C1 segment of cervical spinal cord (tissue), 14 donors: Measurements from ENCODE around the gene MACROD2.

Experiments
- DNase-seq, 14 donors: peaks; one replicate each; lab custom pipeline; 2025; lab: John Stamatoyannopoulos, UW

The MACROD2 gene

DNA sequence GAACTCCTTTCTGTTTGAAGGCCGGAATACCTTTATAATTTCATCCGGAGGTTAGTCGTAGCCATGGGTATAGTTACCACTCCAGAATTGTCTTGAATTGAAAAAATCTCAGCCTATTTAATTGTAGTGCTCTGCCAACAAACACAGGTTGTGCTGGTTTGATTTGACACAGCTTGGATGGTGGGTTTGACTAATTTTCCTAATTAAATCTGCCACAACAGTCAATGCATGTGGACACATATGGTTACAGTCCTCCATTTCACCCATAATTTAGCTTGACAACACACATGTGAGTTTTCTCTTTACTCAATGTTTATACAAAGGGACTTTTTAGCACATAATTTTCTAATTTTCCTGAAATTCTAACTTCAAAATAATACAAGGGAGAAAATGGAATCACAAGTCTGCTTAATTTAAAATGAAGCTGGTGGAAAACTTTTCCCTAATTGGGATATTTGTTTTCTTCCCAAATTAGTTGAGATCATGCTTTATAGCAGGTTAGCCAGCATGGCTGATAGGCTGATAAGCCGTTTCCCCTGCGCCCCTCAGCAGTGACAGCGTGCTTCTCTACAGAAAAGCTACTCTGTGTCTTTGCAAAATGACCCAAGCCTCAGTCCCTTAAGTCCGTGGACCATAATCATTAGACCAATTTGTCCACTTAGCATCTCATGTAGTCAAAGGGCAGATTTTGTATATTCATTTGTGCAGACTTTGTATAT, 805.5 kb downstream of the MACROD2 start:
- no peak for DNase-seq

DNA sequence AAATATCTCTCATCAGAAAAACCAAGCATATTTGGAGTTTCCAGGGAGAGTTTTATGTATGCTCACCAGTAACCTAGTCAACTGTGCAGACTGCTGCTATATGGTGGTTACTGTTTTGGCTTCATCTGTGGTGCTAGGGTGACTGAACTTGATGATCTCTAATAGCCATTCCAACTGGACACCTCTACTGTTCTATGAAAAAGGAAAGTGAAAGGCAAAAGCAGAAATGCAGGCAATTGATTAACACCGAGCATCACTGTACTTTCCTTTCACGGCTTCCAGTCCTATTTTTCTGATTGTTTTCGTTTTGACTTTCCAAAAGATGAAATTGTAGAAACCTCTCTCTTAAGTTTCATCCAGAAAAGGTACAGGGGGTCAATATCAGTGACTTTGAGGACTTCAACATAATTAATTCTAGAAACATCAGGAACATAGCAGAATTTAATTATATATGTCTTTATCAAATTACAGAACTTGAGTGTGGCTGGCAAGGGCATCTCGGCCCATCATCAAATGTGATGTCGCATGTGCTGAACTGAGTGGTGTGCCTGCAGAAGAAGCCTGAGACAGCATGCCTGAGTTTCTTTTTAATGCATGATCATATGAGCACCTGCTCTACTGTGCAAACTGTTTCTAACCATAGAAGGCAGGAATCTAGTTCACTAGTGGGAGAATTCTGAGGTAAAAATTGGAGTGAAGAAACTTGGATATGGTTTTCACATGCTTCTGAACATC, 806.4 kb downstream of the MACROD2 start:
- no peak for DNase-seq

GRCh38 chr20:14807224-14807623, 811.9 kb downstream of the MACROD2 start:
- DNase-seq: no peak

- no peak for DNase-seq
Measured at GRCh38 chr20:14815340-14815739, 820.0 kb downstream of the MACROD2 start.

DNA sequence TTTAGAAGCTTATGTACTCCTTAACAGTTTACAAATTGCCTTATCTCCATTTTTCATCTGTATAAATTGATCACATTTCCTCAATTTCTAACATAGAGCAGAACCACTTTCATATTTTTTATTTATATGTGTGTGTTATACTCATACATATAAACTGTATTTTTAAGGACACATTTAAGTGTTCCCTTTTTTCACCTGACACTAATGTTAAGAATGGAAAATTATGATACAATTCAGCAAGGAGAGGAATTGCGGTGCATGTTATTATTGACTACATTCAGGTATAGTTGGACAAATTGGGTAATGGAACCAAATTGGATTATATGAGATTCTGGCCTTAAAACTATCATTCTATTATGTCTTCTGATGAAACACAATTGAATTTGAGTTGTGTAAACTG, 821.2 kb downstream of the MACROD2 start:
- no peak for DNase-seq

- DNase-seq: no peak
Measured at GRCh38 chr20:14817101-14817500, 821.8 kb downstream of the MACROD2 start.

DNA sequence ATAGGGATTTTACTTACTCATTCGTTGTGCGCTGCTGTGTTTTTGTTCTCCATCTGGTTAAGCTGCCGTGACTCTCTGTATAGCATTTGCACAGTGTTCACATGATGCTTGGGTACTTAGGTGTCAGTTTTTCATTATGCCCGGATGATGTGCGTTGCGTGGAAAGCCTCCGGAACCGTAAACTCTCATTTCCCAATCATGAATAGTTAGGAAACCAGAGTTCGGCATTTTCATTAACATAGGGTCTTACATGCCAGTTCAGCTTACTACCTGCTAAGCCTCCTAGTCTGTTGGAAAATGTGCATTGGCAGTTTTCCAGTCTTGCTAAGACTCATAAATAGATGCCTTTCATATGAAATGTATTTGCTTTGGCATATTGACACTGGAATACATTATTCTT, 825.5 kb downstream of the MACROD2 start:
- peak in 1 of 14 donors; percentile 3 for DNase-seq

GRCh38 chr20:14821251-14821650, 825.9 kb downstream of the MACROD2 start:
- DNase-seq: no peak

GRCh38 chr20:14824996-14825395, 829.7 kb downstream of the MACROD2 start:
- DNase-seq: peak in 1 of 14 donors; percentile 23

- DNase-seq: no peak
Measured at GRCh38 chr20:14826543-14827313, 831.4 kb downstream of the MACROD2 start.

DNA sequence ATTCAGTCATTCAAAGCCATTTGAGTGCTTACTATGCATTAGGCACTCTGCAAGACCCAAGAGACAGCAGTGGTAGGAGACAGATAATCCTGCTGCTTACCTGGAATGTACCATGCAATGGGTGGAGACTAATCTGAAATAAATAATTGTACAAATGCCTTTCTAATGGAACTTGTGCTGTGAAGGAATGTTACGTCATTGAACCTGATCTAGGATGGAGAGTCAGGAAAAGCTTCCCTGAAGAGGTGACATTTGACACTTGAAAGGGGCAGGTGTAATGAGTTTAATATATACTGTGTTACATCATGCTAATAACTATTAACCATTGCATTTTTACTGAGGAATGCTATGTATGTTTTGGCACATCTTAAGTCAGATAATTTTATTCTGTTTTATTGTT, 833.1 kb downstream of the MACROD2 start:
- no peak for DNase-seq

DNA sequence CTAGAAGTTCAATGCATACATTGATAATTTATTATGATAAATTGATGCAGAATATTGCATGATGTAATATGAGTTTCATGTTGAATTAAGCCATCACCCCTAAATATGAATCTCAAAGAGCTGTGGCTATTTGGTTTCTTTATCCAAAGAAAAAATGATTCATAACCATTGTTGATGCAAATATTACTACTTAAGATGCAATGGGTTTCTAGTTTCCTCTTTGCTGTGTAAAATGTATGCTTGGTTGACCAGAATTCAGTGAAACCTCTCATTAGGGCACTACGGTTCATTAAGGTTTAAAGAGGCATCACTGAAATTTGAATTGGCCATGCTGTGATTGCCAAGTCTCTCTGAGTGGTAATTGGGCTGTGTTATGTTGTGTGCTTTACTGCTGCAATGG, 834.6 kb downstream of the MACROD2 start:
- DNase-seq: no peak

DNA sequence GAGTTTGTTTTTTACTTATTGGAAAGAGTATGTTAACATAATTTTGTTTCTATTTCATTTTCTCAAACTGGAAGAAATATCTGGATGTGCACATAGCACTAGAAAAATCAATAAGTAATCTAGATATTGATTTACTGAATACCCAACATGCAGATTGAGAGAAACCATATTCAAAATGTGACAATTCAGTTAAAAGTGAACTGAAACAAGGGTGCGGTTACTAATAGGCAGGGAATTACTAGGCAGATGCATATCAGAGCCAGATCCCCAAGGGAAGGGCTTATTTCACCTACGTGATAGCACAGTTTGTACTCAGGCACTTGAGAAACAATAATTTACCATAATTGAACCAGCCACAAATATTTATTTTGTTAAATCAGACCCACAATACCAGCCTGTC, 835.1 kb downstream of the MACROD2 start:
- DNase-seq: no peak

DNA sequence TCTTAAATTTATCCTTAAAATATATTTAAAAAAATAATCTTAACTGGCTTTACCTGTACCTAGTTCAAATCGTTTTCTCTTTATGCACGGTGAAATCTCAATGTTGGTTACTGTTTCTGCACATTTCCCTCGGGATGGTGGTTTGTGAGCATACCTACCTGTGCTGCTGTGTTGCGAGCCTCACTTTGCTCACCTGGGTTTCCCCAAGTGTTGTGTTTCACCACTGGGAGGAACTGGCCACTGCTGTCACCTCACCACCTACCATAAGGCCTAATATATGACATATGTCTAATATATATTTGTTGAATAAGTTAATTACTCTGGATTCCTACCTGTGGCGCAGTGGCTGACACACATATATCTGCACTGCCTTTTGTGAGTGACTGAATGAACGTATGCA, 835.6 kb downstream of the MACROD2 start:
- no peak for DNase-seq

DNA sequence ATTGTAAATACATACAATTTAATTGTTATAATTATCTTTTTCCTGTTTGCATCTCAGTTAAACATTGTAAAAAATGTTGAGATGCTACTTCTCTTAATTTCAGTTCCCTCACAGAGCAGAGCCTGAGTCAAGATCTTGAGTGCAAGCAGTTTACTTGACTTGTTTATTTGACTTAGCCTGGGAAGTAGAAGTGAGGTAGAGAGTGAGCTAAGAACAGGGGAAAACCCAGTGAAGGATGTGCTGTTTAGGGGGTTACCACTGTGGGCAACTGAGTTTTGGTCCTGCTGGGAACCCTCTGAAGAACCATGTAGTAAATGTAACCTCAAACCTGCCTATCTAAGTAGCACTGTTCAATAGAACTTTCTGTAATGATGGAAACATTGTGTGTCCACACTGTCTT, 837.3 kb downstream of the MACROD2 start:
- DNase-seq: no peak

GRCh38 chr20:14838663-14839628, 843.6 kb downstream of the MACROD2 start:
- no peak for DNase-seq

- no peak for DNase-seq
Measured at GRCh38 chr20:14845199-14846160, 850.2 kb downstream of the MACROD2 start.

DNA sequence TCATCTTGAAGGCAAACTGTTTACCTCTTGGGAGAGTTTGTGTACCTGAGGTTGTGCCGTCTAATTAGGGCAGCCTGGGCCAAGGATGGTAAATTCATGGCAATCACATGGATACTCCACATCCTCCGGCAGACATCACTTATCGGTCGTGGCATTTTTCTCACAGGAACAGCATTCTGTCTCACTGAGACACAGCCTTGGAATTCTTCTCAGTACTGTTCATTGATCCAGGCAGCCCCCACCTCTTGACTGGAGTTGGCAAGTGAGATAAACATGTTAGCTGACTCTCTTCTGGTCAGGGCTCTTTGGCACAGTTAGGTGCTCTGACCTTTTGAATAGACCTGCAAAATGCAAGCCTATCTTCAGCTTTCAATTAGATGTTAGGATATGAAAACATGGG, 853.5 kb downstream of the MACROD2 start:
- DNase-seq: no peak

- no peak for DNase-seq
Measured at GRCh38 chr20:14853079-14853478, 857.8 kb downstream of the MACROD2 start.

DNA sequence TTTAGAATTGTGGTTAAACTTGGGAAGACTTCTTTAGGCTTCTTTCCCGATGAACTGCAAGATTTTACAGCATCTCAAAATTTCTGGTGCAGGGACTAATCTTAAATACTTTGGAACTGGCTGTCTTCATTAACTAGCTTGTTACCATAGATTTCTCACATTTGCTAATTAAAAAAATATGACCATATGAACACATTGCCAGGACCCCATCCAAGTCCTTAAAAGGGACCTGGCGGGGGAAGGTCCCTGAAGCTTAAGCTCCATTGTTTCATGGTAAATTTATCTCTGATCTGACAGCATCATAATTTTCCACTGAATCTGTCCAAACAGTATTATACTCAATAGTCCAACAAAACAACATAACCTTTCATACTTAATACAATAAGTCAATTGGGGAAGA, 859.9 kb downstream of the MACROD2 start:
- DNase-seq: no peak
